NCI-H69 (cell line): Measurements from ENCODE around the gene NSUN4.
"Not testable (repeated sequence)": the region's sequence is repeated elsewhere in the genome, so short reads cannot be mapped to it uniquely, and the experiment has no call there.

Experiments used
- DNase-seq: peaks from one replicate; lab custom pipeline; 2025; lab: John Stamatoyannopoulos, UW

The NSUN4 gene

GRCh38 chr1:46367701-46368100, 27.1 kb downstream of the NSUN4 start:
- not testable (repeated sequence) for DNase-seq

GRCh38 chr1:46368791-46369190, 28.2 kb downstream of the NSUN4 start:
- DNase-seq, result no peak

GRCh38 chr1:46369542-46370213, 29.1 kb downstream of the NSUN4 start:
- no peak for DNase-seq

- DNase-seq, result no peak
Observed at GRCh38 chr1:46370214-46370633, 29.6 kb downstream of the NSUN4 start.

GRCh38 chr1:46372431-46372830, 31.8 kb downstream of the NSUN4 start:
- no peak for DNase-seq

GRCh38 chr1:46379996-46380395, 39.4 kb downstream of the NSUN4 start:
- DNase-seq, result no peak

- no peak for DNase-seq
Observed at GRCh38 chr1:46380508-46380907, 39.9 kb downstream of the NSUN4 start.

GRCh38 chr1:46393510-46393909, 52.9 kb downstream of the NSUN4 start:
- DNase-seq, result no peak

GRCh38 chr1:46394108-46394871, 53.7 kb downstream of the NSUN4 start, which contains the start of gene FAAH:
FAAH (plus strand) TSS chr1:46394317; CDS start chr1:46394349, 32 bp downstream.
- DNase-seq, result peak; percentile 80

GRCh38 chr1:46394872-46395465, 54.4 kb downstream of the NSUN4 start:
- peak; percentile 57 for DNase-seq

GRCh38 chr1:46396441-46397398, 56.1 kb downstream of the NSUN4 start:
- peak; percentile 75 for DNase-seq

GRCh38 chr1:46399307-46399706, 58.7 kb downstream of the NSUN4 start:
- no peak for DNase-seq

- DNase-seq, result peak; percentile 70
Observed at GRCh38 chr1:46400421-46400820, 59.8 kb downstream of the NSUN4 start.

- DNase-seq, result no peak
Observed at GRCh38 chr1:46401154-46401913, 60.7 kb downstream of the NSUN4 start.

GRCh38 chr1:46401964-46402626, 61.5 kb downstream of the NSUN4 start:
- peak; percentile 77 for DNase-seq

- no peak for DNase-seq
Observed at GRCh38 chr1:46403916-46404315, 63.3 kb downstream of the NSUN4 start.

- no peak for DNase-seq
Observed at GRCh38 chr1:46404482-46405196, 64.0 kb downstream of the NSUN4 start.

- no peak for DNase-seq
Observed at GRCh38 chr1:46405197-46405555, 64.6 kb downstream of the NSUN4 start.

GRCh38 chr1:46405724-46406123, 65.1 kb downstream of the NSUN4 start:
- DNase-seq, result no peak
